ENCODE measurements around the gene SH3PXD2B. TPM values are rescaled to one million over a fixed set of nuclear protein-coding genes. Genes with fewer than 3 reads are reported as not detected.
"Not testable (repeated sequence)": the region's sequence is repeated elsewhere in the genome, so short reads cannot be mapped to it uniquely, and the experiment has no call there.

Gene SH3PXD2B
- total and polyA plus RNA-seq, 2 donors (not counting 1 experiment from before 2014, with no cell fraction given) = not detected

DNA sequence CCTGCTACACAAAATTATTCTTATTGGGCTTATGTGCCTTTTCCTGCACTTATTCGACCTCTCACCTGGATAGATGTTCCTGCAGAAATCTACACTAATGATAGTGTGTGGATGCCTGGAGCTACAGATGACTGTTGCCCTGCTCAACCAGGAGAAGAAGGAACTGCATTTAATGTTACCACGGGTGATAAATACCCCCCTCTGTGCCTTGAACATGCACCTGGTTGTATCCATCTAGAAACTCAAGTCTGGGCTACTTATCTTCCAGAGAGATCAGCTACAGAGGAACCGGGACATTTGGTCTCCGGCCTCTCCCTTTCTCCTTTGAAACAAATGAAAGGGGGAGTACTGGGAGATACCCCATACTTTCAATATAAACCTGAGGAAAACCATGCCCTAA lies 54.5 kb downstream of the SH3PXD2B start:
- no CpG with 5 or more reads among the region's 4 CpGs for WGBS (ENCODE audit: insufficient coverage)
- Histone ChIP-seq H3K79me2 (ENCODE audit: control insufficient read depth, insufficient read depth, low read length) (no peaks in the 10 kb centered on the region), H2AFZ (ENCODE audit: insufficient read depth, low read depth, low read length, poor library complexity, severe bottlenecking) (no peak overlapping the region), H3K4me3 (ENCODE audit: control extremely low read depth in 1 of 5, extremely low read depth in 1 of 5, insufficient read depth in 1 of 5, low read depth in 2 of 5, low read length in 4 of 5) (no peak overlapping the region), H4K20me1 (ENCODE audit: control insufficient read depth, insufficient read depth, low read length, poor library complexity, severe bottlenecking) (no peaks in the 10 kb centered on the region), H3K27ac (ENCODE audit: low read length in 2 of 2) (no peak overlapping the region), H3K36me3 (replicated peaks in 1 of 2; ENCODE audit: control extremely low read depth in 1 of 2, control insufficient read depth in 1 of 2, extremely low read depth in 1 of 2, insufficient read depth in 2 of 2, low read length in 1 of 2) (no peaks in the 10 kb centered on the region), H3K4me1 (ENCODE audit: control insufficient read depth in 2 of 2, insufficient read depth in 2 of 2, low read length in 2 of 2) (no peaks in the 10 kb centered on the region), H3K9me3 (ENCODE audit: control extremely low read depth in 1 of 3, control insufficient read depth in 2 of 3, insufficient read depth in 1 of 3, low read length in 2 of 3) (peaks cover 0 to 9% (median 0%) of the 10 kb centered on the region in 3 donors), H3K4me2 (replicated peaks; ENCODE audit: low read depth, low read length, poor library complexity, severe bottlenecking) (no peak overlapping the region), H3K27me3 (replicated peaks in 1 of 4; ENCODE audit: control extremely low read depth in 1 of 4, control insufficient read depth in 3 of 4, insufficient read depth in 4 of 4, low read length in 3 of 4) (no peaks in the 10 kb centered on the region), H3K9ac (ENCODE audit: low read length) (no peak overlapping the region)
- intact Hi-C loops (cut with micrococcal nuclease) = no loop called here
- Mint-ChIP-seq H3K4me1 (no peaks in the 10 kb centered on the region), H3K9me3 (ENCODE audit: insufficient read depth) (peaks cover 3% of the 10 kb centered on the region), H3K27ac (no peak overlapping the region), H3K27me3 (peaks cover 13% of the 10 kb centered on the region), H3K4me3 (no peak overlapping the region)
- TF ChIP-seq, protein P1, sequence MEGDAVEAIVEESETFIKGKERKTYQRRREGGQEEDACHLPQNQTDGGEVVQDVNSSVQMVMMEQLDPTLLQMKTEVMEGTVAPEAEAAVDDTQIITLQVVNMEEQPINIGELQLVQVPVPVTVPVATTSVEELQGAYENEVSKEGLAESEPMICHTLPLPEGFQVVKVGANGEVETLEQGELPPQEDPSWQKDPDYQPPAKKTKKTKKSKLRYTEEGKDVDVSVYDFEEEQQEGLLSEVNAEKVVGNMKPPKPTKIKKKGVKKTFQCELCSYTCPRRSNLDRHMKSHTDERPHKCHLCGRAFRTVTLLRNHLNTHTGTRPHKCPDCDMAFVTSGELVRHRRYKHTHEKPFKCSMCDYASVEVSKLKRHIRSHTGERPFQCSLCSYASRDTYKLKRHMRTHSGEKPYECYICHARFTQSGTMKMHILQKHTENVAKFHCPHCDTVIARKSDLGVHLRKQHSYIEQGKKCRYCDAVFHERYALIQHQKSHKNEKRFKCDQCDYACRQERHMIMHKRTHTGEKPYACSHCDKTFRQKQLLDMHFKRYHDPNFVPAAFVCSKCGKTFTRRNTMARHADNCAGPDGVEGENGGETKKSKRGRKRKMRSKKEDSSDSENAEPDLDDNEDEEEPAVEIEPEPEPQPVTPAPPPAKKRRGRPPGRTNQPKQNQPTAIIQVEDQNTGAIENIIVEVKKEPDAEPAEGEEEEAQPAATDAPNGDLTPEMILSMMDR (IDR thresholded peaks at IDR 0.05) = no peak
- no peak for TF ChIP-seq EZH2 (IDR thresholded peaks at IDR 0.05; ENCODE audit: borderline replicate concordance, insufficient read depth, low read depth, low read length, poor library complexity, severe bottlenecking)
- ATAC-seq (ENCODE audit: low read depth) (no peak), DNase-seq (no peak)
- ChIA-PET CTCF (interaction anchor here (0.5 kb wide), 1 partner anchor 340 kb away, joined by 5 read pairs; no protein-coding TSS in a partner anchor), POLR2A (no interaction called here)

DNA sequence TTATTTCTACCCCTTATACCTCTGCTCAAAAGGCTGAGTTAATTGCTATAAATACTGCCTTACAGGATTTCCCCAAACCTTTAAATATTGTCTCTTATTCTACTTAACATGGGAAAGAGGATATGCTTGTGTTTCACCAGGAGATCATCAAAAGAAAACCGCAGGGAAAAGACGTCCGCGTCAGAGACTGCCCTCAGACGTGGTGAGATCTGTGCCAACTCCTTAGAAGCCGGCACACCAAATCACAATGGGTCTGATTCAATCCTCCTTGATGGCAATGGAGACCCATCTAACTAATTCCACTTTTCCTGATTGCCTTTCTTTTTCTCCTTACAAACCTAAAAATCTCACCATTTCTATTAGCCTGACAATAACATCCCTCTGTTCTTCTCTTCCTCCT lies 55.0 kb downstream of the SH3PXD2B start:
- CTCF ChIA-PET = interaction anchor here (0.5 kb wide), 1 partner anchor 340 kb away, joined by 5 read pairs; no protein-coding TSS in a partner anchor
- peaks cover 13% of the 10 kb centered on the region for H3K27me3 Mint-ChIP-seq
- H3K9me3 Mint-ChIP-seq (ENCODE audit: insufficient read depth) = peaks cover 3% of the 10 kb centered on the region
- H3K27ac ChIP-seq (ENCODE audit: low read length in 2 of 2) = no peak overlapping the region
- H3K27me3 ChIP-seq (replicated peaks in 1 of 4; ENCODE audit: control extremely low read depth in 1 of 4, control insufficient read depth in 3 of 4, insufficient read depth in 4 of 4, low read length in 3 of 4) = no peaks in the 10 kb centered on the region
- no peak overlapping the region for H3K27ac Mint-ChIP-seq
- H3K9me3 ChIP-seq (ENCODE audit: control extremely low read depth in 1 of 3, control insufficient read depth in 2 of 3, insufficient read depth in 1 of 3, low read length in 2 of 3) = peaks cover 0 to 9% (median 0%) of the 10 kb centered on the region in 3 donors
- intact Hi-C loops (cut with micrococcal nuclease) = no loop called here
- DNase-seq (no peak), ATAC-seq (ENCODE audit: low read depth) (no peak)
- no peak overlapping the region for H2AFZ ChIP-seq (ENCODE audit: insufficient read depth, low read depth, low read length, poor library complexity, severe bottlenecking)
- no peaks in the 10 kb centered on the region for H4K20me1 ChIP-seq (ENCODE audit: control insufficient read depth, insufficient read depth, low read length, poor library complexity, severe bottlenecking)
- no peak overlapping the region for H3K9ac ChIP-seq (ENCODE audit: low read length)
- H3K4me2 ChIP-seq (replicated peaks; ENCODE audit: low read depth, low read length, poor library complexity, severe bottlenecking) = no peak overlapping the region
- no peaks in the 10 kb centered on the region for H3K36me3 ChIP-seq (replicated peaks in 1 of 2; ENCODE audit: control extremely low read depth in 1 of 2, control insufficient read depth in 1 of 2, extremely low read depth in 1 of 2, insufficient read depth in 2 of 2, low read length in 1 of 2)
- no peak overlapping the region for H3K4me3 Mint-ChIP-seq
- H3K4me1 ChIP-seq (ENCODE audit: control insufficient read depth in 2 of 2, insufficient read depth in 2 of 2, low read length in 2 of 2) = no peaks in the 10 kb centered on the region
- TF ChIP-seq, protein P1 (IDR thresholded peaks at IDR 0.05) = no peak
- no peak for TF ChIP-seq EZH2 (IDR thresholded peaks at IDR 0.05; ENCODE audit: borderline replicate concordance, insufficient read depth, low read depth, low read length, poor library complexity, severe bottlenecking)
- no peaks in the 10 kb centered on the region for H3K79me2 ChIP-seq (ENCODE audit: control insufficient read depth, insufficient read depth, low read length)
- 100% methylated on average over 1 of the region's 6 CpGs for WGBS (ENCODE audit: insufficient coverage)
- H3K4me1 Mint-ChIP-seq = no peaks in the 10 kb centered on the region
- POLR2A ChIA-PET = no interaction called here
- no peak overlapping the region for H3K4me3 ChIP-seq (ENCODE audit: control extremely low read depth in 1 of 5, extremely low read depth in 1 of 5, insufficient read depth in 1 of 5, low read depth in 2 of 5, low read length in 4 of 5)

DNA sequence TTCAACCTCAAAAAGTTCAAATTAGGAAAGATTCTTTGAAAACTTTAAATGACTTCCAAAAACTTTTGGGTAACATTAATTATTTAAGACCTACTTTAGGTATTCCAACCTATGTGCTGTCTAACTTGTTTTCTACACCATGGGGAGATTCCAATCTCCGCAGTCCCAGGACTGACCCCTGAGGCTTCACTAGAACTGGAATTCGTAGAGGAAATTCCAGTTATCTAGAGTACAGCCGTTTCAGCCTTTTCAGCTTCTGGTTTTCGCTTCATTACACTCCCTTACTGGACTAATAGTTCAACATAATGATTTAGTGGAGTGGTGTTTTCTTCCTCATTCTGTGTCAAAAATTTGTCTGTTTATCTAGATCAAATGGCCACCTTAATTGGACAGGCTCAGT lies 55.7 kb downstream of the SH3PXD2B start:
- H3K4me1 ChIP-seq (ENCODE audit: control insufficient read depth in 2 of 2, insufficient read depth in 2 of 2, low read length in 2 of 2); H3K36me3 ChIP-seq (replicated peaks in 1 of 2; ENCODE audit: control extremely low read depth in 1 of 2, control insufficient read depth in 1 of 2, extremely low read depth in 1 of 2, insufficient read depth in 2 of 2, low read length in 1 of 2); H3K9me3 ChIP-seq (ENCODE audit: control extremely low read depth in 1 of 3, control insufficient read depth in 2 of 3, insufficient read depth in 1 of 3, low read length in 2 of 3); H3K79me2 ChIP-seq (ENCODE audit: control insufficient read depth, insufficient read depth, low read length); H4K20me1 ChIP-seq (ENCODE audit: control insufficient read depth, insufficient read depth, low read length, poor library complexity, severe bottlenecking); H3K27me3 ChIP-seq (replicated peaks in 1 of 4; ENCODE audit: control extremely low read depth in 1 of 4, control insufficient read depth in 3 of 4, insufficient read depth in 4 of 4, low read length in 3 of 4); ATAC-seq (ENCODE audit: low read depth); POLR2A ChIA-PET; H3K4me1 Mint-ChIP-seq; H3K9ac ChIP-seq (ENCODE audit: low read length); DNase-seq; H3K27ac Mint-ChIP-seq; H3K4me3 Mint-ChIP-seq; H2AFZ ChIP-seq (ENCODE audit: insufficient read depth, low read depth, low read length, poor library complexity, severe bottlenecking); H3K27ac ChIP-seq (ENCODE audit: low read length in 2 of 2); CTCF ChIA-PET; H3K4me3 ChIP-seq (ENCODE audit: control extremely low read depth in 1 of 5, extremely low read depth in 1 of 5, insufficient read depth in 1 of 5, low read depth in 2 of 5, low read length in 4 of 5); intact Hi-C loops (cut with micrococcal nuclease); H3K9me3 Mint-ChIP-seq (ENCODE audit: insufficient read depth); H3K4me2 ChIP-seq (replicated peaks; ENCODE audit: low read depth, low read length, poor library complexity, severe bottlenecking): not testable (repeated sequence)
- H3K27me3 Mint-ChIP-seq = peaks cover 13% of the 10 kb centered on the region
- 90% methylated on average over 2 of the region's 4 CpGs for WGBS (ENCODE audit: insufficient coverage)

All from B cell (primary cell).